Activated CD4-positive, alpha-beta T cell treated with anti-CD3 and anti-CD28 coated beads, Interleukin-2, amount 50 U/mL, for 1 hour (primary cell): Measurements from ENCODE around the gene EMILIN3.
"Not testable (repeated sequence)": the region's sequence is repeated elsewhere in the genome, so short reads cannot be mapped to it uniquely, and the experiment has no call there.

Source experiments
- DNase-seq: peaks from one replicate; pipeline ENCODE4 v3.0.0-alpha.2; 2020

The EMILIN3 gene

GRCh38 chr20:41316602-41317545, 49.7 kb downstream of the EMILIN3 start:
- DNase-seq = peak; percentile 69

DNA sequence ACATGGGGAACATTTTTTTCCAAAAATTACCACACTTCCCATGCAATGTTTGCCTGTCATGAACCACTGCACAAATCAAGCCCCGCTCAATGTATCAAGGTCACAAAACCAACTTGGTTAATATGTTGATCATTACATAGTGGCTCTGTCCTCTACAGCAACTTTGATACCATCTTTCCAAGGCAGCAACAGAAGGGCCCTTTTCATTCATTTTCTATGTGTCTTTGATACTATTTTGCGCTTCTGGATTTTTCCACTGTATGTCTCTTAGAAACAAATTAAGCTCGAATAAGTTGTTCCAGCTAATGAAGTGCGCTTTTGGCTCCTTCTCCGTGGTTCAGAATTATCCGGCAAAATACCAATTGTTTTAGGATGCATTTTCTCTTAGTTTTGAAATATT, 50.6 kb downstream of the EMILIN3 start:
- DNase-seq = no peak

DNA sequence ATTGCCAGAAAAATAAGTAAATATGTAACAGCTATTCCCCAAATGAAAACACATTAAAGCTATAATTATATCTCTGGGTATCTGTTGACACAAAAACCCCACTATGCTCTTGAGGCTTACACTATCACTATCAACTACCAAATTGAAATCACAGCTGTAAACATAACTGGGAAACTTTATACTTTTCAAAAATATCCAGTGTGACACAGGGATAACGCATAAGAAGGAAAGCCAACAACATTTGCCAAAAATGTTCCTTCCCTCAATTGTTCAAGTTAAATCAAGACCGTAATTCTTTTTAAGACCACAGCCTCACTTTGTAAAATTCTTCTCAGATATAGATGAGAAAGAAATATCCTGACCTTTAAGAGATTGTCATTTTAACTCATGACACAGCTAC, 52.2 kb downstream of the EMILIN3 start:
- no peak for DNase-seq

GRCh38 chr20:41312009-41312408, 54.6 kb downstream of the EMILIN3 start:
- DNase-seq = not testable (repeated sequence)
